Activated CD4-positive, alpha-beta T cell treated with anti-CD3 and anti-CD28 coated beads for 24 hours (primary cell): ENCODE measurements around the gene HKDC1.

Experiments
- DNase-seq, 2 donors: peaks; one replicate each; pipeline ENCODE4 v3.0.0-alpha.2; 2020; ENCODE audit warnings: low read depth in 2 of 2

Gene HKDC1

DNA sequence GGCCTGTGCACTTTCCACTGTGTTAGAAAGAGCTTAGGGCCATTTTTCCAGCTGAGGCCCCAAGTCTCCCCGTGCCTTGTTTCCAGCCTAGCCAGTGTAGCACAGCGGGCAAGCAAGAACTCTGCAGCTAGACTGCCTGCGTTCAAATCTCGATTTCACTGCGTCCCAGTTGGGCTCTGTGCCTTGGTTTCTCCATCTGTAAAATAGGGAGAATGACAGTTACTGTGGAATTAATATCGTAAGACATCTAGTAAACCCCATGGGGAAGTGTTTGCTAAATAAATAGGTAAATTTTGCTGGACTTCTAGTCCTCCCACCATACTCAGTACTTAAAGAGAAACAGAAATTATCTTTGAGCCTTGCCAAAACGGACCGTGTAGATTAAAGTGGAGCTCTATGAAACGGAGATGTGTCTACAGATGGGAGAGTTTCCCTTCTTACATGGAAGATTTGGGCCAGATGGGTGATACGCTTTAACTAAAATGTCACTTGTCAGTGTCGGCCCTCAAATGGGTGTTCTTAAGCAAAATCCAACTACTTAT, 3.5 kb upstream of the HKDC1 start:
- DNase-seq, result no peak

DNA sequence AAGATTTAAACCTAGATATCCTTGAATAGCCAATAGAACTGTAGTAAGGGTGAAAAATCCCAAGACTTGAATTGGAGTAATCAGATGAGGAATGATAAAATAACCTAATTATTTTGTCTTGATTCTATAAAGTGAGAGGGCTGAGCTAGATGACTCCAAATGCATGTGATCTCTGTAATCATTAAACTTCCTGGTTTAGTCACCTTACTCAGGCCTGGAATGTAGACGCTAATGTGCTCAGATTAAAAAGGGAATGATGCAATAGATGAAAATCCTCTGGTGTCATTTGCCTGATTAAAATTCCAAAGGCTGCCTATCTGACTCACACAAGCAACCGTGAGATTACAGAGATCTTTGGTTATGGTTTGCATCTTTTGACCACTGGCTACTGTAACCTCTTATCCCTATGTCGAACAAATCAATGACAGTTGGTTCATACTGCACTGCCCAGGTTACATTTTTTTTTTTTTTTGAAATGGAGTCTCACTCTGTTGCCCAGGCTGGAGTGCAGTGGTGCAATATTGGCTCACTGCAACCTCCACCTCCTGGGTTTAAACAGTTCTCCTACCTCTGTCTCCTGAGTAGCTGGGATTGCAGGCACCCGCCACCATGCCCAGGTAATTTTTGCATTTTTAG, 2.9 kb upstream of the HKDC1 start:
- DNase-seq, result no peak

- no peak for DNase-seq
Observed at GRCh38 chr10:69218831-69219230, 1.3 kb upstream of the HKDC1 start.

- DNase-seq, result no peak
Observed at GRCh38 chr10:69220507-69220906, 375 bp downstream of the HKDC1 start.

GRCh38 chr10:69222157-69223027, 2.3 kb downstream of the HKDC1 start:
- DNase-seq, result peak; percentile 50 to 54

DNA sequence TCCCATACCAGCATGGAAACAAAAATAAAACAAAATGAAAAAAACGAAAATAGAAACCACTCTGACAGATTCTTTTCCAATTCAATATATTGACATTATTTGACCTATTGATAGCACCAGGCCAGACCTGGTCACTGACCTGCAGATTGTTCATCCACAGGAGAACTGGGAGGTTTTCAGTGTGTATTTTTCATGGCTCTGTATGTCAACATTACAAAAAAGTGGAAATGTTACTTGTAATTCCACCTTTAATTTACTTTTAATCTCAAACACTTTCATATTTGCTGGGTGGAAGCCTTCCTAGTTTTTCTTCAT, 2.9 kb downstream of the HKDC1 start:
- DNase-seq, result no peak

- no peak for DNase-seq
Observed at GRCh38 chr10:69224862-69225657, 4.9 kb downstream of the HKDC1 start.

- no peak for DNase-seq
Observed at GRCh38 chr10:69225681-69226080, 5.5 kb downstream of the HKDC1 start.

DNA sequence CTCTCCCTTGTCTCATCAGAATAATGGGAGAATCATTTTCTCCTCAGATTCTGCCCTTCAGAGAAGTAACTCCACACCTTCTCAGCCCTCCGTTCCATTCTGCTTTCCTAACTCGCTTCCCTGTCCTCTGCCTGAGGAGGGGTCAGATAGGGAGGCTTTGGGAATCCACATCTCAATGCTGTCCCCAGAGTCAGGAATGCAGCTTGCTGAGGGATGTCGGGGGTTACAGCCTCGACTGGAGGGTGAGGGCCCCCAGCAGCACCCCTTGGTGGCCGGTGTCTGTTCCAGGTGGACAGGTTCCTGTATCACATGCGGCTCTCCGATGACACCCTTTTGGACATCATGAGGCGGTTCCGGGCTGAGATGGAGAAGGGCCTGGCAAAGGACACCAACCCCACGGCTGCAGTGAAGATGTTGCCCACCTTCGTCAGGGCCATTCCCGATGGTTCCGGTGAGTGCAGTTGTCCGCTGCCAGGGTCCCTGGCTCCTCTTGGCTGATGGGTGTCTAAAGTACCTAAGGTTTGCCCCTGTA, 6.9 kb downstream of the HKDC1 start:
- DNase-seq, result no peak

- no peak for DNase-seq
Observed at GRCh38 chr10:69228151-69228550, 8.0 kb downstream of the HKDC1 start.

GRCh38 chr10:69229616-69229916, 9.4 kb downstream of the HKDC1 start:
- no peak for DNase-seq

GRCh38 chr10:69230128-69230527, 10.0 kb downstream of the HKDC1 start:
- no peak for DNase-seq

GRCh38 chr10:69232252-69232651, 12.1 kb downstream of the HKDC1 start:
- DNase-seq, result no peak

- DNase-seq, result no peak
Observed at GRCh38 chr10:69232736-69233480, 12.8 kb downstream of the HKDC1 start.

GRCh38 chr10:69234447-69234846, 14.3 kb downstream of the HKDC1 start:
- DNase-seq, result no peak

- peak; percentile 87 to 89 for DNase-seq
Observed at GRCh38 chr10:69237528-69238159, 17.5 kb downstream of the HKDC1 start.

DNA sequence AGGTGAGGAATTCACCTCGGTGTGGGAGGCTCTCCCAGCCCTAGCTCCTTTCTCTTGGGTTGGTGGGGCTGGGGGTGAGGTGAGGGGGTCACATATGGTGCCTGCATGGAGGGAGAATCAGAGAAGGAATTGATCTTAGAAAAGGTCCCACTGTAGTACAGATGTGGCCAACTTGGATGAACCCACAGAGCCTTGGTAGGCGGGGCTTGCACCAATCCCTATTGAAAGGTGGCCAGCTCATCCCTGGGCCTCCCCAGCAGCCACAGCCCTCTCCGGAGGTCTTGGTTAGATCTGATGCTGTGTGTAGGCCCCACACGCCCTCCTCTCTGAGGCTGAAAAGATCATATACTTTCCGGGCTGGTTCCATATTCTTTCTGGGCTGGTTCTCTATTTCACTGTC, 19.0 kb downstream of the HKDC1 start:
- no peak for DNase-seq

DNA sequence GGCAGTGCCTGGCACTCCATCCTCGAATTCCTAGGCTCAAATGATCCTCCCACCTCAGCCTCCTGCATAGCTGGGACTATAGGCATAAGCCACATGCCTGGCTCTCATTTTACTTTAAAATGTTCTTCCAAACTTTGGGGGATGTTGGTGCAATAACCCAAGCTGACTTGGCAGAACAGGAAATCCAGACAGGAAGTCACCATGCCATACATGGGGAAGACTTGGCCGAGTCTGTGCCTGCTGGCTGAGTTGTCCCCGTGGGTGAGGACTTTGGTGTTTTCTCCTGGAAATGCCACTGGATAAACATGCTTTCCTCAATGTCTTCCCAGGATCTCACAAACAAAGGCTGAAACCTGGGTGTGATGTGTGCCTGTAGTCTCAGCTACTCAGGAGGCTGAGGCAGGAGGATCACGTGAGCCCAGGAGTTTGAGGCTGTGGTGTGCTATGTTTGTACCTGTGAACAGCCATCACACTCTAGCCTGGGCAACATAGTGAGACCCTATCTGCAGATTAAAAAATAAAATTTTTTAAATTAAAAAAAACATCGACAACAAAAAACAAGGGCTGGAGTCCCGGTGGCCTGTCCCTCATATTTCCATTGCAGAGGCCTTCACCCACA, 19.8 kb downstream of the HKDC1 start:
- no peak for DNase-seq

DNA sequence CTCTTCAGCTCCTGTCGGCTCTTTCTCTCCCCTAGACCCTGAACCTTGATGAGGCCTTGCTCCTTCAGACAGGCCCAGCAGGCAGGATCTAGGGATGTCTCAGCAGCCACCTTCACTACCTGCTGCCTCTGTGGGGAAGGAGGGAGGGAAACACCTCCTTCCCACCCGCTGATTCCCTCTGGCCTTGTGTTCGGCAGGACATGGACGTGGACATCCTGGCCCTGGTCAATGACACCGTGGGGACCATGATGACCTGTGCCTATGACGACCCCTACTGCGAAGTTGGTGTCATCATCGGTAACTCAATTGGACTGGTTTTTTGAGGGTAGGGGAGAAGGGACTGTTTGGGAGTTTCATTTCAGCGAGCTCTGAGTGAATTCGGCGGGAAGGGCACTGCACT, 20.3 kb downstream of the HKDC1 start:
- no peak for DNase-seq

DNA sequence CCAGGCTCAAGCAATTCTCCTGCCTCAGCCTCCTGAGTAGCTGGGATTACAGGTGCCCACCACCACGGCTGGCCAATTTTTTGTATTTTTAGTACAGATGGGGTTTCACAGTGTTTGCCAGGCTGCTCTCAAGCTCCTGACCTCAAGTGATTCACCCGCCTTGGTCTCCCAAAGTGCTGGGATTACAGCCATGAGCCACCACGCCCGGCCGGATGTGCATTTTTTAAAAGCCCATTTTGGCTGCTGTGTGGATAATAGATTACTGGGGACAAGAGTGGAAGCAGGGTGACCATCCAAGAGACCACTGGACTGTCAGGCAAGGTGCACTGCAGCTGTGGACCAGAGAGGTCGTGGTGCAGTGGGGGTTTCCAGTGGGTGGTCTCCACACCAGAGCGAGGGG, 21.4 kb downstream of the HKDC1 start:
- DNase-seq, result no peak
